ENCODE data around the gene MESD.

MESD gene

DNA sequence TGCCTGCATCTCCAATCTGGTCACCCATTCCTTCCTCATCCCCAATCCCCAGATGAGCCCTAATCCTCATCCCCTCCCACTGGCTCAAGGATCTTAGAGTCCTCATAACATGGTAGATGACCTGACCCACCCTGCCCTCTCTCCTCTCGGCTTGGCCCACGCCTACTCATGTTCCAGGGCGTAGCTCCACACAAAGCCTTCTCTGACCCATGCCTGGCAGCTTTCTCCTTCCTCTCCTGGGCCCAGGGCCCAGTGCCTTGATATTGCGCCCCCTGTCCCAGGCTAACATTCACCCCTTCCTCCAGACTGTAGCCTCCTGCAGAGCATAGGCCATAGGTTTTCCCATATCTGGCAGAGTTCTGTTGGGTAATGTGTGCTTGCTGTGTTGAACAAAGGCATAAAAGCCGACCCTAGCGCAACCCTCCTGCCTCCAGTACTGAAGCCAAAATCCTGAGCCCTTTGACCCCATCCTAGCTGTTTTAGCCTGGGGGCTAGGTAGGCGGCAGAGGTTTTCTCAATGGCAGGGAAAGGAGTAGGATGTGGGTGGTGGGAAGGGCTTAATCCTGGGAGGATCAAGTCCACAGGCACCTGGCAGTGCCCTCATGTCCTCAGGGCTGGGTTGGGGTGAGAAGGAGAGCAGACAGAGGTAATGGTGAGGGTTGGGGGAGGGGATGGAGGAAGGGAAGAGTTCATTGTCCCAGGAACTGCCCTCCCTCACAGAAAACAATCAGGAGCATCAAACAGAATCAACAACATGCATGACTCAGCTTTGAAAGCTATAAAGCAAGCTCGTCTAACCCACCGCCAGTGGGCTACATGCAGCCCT lies 35.5 kb downstream of the MESD start:
- no peak for DNase-seq (ENCODE audit: low read depth)
- H3K4me3 ChIP-seq (ENCODE audit: low read length): no peak overlapping the region
- TF ChIP-seq, protein P1, sequence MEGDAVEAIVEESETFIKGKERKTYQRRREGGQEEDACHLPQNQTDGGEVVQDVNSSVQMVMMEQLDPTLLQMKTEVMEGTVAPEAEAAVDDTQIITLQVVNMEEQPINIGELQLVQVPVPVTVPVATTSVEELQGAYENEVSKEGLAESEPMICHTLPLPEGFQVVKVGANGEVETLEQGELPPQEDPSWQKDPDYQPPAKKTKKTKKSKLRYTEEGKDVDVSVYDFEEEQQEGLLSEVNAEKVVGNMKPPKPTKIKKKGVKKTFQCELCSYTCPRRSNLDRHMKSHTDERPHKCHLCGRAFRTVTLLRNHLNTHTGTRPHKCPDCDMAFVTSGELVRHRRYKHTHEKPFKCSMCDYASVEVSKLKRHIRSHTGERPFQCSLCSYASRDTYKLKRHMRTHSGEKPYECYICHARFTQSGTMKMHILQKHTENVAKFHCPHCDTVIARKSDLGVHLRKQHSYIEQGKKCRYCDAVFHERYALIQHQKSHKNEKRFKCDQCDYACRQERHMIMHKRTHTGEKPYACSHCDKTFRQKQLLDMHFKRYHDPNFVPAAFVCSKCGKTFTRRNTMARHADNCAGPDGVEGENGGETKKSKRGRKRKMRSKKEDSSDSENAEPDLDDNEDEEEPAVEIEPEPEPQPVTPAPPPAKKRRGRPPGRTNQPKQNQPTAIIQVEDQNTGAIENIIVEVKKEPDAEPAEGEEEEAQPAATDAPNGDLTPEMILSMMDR (IDR thresholded peaks at IDR 0.05; ENCODE audit: insufficient read depth, low read depth, low read length, missing control alignments): no peak

DNA sequence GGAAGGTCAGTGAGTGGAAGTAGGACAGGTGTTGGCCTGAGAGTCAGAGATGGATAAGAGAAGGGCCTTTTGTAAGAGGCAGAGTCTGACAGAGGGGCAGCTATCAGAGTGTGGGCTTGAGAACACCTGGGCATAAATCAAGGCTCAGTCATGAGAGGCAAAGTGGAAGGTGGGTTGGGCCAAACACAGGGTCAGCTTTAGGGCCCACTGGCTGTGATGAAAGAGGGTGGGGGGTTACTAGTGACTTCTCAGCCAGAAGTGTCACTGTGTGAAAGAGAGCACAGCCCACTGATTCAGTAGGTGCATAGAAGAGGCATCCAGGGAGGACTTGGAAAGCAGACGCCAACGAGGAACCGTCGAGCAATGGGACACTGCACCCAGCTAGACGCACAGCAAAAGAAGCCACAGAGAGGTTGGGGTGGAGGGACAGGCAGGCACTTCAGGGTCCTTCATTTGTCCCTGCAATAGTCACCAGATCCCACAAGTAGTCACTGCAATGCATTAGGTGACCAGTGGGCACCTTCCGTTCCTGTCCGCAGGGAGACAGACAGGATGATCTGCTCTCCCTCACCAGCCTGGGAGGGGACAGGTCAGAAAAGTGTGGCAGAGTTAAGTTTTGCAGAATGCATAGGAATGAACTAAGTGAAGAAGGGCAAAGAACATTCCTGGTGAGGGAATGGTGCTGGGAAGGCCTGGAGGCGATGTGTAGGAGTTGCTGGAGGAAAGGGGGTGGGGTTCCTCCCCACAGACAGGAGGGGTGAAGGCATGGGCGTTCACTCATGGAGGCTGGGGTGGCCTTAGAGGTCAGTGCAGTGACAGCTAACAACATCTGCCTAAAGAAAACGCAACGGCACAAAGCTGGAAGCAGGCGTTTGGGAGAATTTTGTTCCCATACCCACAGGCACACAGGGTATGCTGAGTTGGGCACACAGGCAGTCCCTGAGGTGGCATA lies 36.3 kb downstream of the MESD start:
- no peak overlapping the region for H3K4me3 ChIP-seq (ENCODE audit: low read length)
- TF ChIP-seq, protein P1 (IDR thresholded peaks at IDR 0.05; ENCODE audit: insufficient read depth, low read depth, low read length, missing control alignments): no peak
- DNase-seq (ENCODE audit: low read depth): no peak

DNA sequence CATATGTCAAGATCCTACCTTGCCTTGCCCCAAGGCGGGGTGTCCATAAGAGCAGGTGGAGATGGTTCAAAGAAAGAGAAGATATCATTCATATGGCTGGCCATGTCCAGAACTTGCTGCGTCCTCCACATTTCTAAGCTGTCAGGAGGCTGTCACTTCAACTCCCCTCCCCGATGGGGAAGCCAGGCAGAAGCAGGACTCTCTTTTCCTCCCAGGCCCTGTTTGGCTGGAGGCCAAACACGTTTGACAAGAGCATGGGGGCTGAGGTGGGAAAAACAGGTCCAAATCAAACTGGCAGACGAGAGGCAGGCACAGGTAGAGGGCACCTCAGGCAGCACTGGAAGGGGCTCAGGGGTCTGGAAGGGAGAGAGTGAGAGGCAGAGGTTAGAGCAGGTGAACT lies 37.7 kb downstream of the MESD start:
- DNase-seq (ENCODE audit: low read depth): no peak
- no peak overlapping the region for H3K4me3 ChIP-seq (ENCODE audit: low read length)
- TF ChIP-seq, protein P1 (IDR thresholded peaks at IDR 0.05; ENCODE audit: insufficient read depth, low read depth, low read length, missing control alignments): no peak

DNA sequence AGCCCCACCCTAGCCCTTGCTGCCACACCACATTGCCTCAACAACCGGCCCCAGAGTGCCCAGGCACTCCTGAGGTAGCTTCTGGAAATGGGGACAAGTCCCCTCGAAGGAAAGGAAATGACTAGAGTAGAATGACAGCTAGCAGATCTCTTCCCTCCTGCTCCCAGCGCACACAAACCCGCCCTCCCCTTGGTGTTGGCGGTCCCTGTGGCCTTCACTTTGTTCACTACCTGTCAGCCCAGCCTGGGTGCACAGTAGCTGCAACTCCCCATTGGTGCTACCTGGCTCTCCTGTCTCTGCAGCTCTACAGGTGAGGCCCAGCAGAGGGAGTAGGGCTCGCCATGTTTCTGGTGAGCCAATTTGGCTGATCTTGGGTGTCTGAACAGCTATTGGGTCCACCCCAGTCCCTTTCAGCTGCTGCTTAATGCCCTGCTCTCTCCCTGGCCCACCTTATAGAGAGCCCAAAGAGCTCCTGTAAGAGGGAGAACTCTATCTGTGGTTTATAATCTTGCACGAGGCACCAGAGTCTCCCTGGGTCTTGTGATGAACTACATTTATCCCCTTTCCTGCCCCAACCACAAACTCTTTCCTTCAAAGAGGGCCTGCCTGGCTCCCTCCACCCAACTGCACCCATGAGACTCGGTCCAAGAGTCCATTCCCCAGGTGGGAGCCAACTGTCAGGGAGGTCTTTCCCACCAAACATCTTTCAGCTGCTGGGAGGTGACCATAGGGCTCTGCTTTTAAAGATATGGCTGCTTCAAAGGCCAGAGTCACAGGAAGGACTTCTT lies 39.1 kb downstream of the MESD start:
- TF ChIP-seq, protein P1 (IDR thresholded peaks at IDR 0.05; ENCODE audit: insufficient read depth, low read depth, low read length, missing control alignments): no peak
- H3K4me3 ChIP-seq (ENCODE audit: low read length): no peak overlapping the region
- DNase-seq (ENCODE audit: low read depth): no peak

DNA sequence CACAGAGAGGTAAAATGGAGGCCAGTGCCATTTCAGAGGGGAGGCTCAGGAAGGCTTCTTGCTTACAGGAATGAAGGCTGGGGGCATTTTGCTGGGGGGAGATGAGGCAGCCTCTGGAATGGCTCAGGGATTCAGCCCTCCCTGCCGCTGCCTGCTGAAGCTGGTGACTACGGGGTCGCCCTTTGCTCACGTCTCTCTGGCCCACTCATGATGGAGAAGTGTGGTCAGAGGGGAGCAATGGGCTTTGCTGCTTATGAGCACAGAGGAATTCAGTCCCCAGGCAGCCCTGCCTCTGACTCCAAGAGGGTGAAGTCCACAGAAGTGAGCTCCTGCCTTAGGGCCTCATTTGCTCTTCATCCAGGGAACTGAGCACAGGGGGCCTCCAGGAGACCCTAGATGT lies 39.9 kb downstream of the MESD start:
- no peak for DNase-seq (ENCODE audit: low read depth)
- TF ChIP-seq, protein P1 (IDR thresholded peaks at IDR 0.05; ENCODE audit: insufficient read depth, low read depth, low read length, missing control alignments): no peak
- H3K4me3 ChIP-seq (ENCODE audit: low read length): no peak overlapping the region

DNA sequence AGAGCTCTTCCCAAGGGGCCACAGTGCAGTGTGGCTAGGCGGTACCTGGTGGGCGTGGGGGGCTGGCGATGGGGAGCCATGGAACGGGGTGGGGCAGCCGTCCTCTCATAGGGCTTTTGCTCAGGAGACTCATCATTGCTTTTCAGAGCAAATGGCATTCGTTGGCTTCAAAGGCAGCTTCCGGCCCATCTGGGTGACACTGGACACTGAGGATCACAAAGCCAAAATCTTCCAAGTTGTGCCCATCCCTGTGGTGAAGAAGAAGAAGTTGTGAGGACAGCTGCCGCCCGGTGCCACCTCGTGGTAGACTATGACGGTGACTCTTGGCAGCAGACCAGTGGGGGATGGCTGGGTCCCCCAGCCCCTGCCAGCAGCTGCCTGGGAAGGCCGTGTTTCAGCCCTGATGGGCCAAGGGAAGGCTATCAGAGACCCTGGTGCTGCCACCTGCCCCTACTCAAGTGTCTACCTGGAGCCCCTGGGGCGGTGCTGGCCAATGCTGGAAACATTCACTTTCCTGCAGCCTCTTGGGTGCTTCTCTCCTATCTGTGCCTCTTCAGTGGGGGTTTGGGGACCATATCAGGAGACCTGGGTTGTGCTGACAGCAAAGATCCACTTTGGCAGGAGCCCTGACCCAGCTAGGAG lies 40.8 kb downstream of the MESD start:
- TF ChIP-seq, protein P1 (IDR thresholded peaks at IDR 0.05; ENCODE audit: insufficient read depth, low read depth, low read length, missing control alignments): no peak
- DNase-seq (ENCODE audit: low read depth): no peak
- H3K4me3 ChIP-seq (ENCODE audit: low read length): no peak overlapping the region
